ENCODE data around the gene KCNK6.

The KCNK6 gene

GRCh38 chr19:38316477-38317067, 3.1 kb upstream of the KCNK6 start:
- H4K20me1 ChIP-seq (ENCODE audit: insufficient read depth, low read length) = no peaks in the 10 kb centered on the region
- H3K36me3 ChIP-seq (ENCODE audit: insufficient read depth, low read length) = no peaks in the 10 kb centered on the region
- TF ChIP-seq EZH2 (IDR thresholded peaks at IDR 0.05; ENCODE audit: borderline replicate concordance, low read length) = no peak
- TF ChIP-seq CTCF (IDR thresholded peaks at IDR 0.05; ENCODE audit: low read length) = no peak
- peak overlapping the region; percentile 48 for H3K9ac ChIP-seq (ENCODE audit: low read length)
- peak overlapping the region; percentile 50 for H3K4me3 ChIP-seq (ENCODE audit: low read depth, low read length, poor library complexity, severe bottlenecking)
- H3K27me3 ChIP-seq (ENCODE audit: insufficient read depth, low read length) = no peaks in the 10 kb centered on the region; the same call in 1 of the 2 replicates
- H3F3A ChIP-seq (ENCODE audit: insufficient read depth, low read length) = no peaks in the 10 kb centered on the region
- H3K4me2 ChIP-seq (ENCODE audit: low read length) = peak overlapping the region; percentile 56
- H2AFZ ChIP-seq (ENCODE audit: low read length) = no peak overlapping the region; the same call in 1 of the 2 replicates
- H3K9me3 ChIP-seq (ENCODE audit: low read length) = no peaks in the 10 kb centered on the region
- no peaks in the 10 kb centered on the region for H3K9me2 ChIP-seq (ENCODE audit: low read depth, low read length)
- H3K79me2 ChIP-seq (ENCODE audit: insufficient read depth, low read length) = no peaks in the 10 kb centered on the region
- H3K27ac ChIP-seq (ENCODE audit: low read depth, low read length, poor library complexity, severe bottlenecking) = peak overlapping the region; percentile 62
- peaks cover 54% of the 10 kb centered on the region for H3K4me1 ChIP-seq (ENCODE audit: insufficient read depth, low read length, severe bottlenecking)

DNA sequence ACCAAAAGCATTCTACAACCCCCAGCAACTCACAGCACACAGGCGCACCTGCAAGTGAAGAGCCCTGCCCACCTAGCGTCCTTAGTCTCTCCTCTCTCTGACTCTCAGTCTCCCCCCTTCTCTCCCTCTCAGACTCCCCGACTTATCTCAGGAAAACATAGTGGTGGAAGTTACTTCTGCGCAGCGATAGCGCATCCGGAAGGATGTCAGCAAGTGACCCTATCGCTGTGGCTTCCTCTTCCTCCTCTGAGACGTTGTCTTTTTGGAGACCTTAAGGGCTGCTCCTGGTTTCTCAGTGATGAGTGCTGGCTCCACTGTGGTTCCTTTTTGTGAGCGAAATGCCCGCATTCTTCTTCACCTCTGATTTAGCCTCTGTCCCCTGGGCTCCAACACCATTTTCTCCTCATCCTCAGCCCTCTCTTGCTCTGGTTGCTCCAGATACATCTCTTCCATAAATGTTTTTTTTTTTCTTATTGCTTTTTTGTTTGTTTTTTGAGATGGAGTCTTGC, 2.5 kb upstream of the KCNK6 start:
- Histone ChIP-seq H3K9me2 (ENCODE audit: low read depth, low read length) (no peaks in the 10 kb centered on the region), H3K27ac (ENCODE audit: low read depth, low read length, poor library complexity, severe bottlenecking) (peak overlapping the region; percentile 20), H3K9ac (ENCODE audit: low read length) (peak overlapping the region; percentile 33; the same call in 1 of the 2 replicates), H3K27me3 (ENCODE audit: insufficient read depth, low read length) (no peaks in the 10 kb centered on the region; the same call in 1 of the 2 replicates), H4K20me1 (ENCODE audit: insufficient read depth, low read length) (no peaks in the 10 kb centered on the region), H3K79me2 (ENCODE audit: insufficient read depth, low read length) (no peaks in the 10 kb centered on the region), H3K4me2 (ENCODE audit: low read length) (peak overlapping the region; percentile 56), H3K36me3 (ENCODE audit: insufficient read depth, low read length) (no peaks in the 10 kb centered on the region), H3F3A (ENCODE audit: insufficient read depth, low read length) (no peaks in the 10 kb centered on the region), H3K4me1 (ENCODE audit: insufficient read depth, low read length, severe bottlenecking) (peaks cover 54% of the 10 kb centered on the region), H3K9me3 (ENCODE audit: low read length) (no peaks in the 10 kb centered on the region), H3K4me3 (ENCODE audit: low read depth, low read length, poor library complexity, severe bottlenecking) (peak overlapping the region; percentile 50), H2AFZ (ENCODE audit: low read length) (peak overlapping the region; percentile 15; the same call in 1 of the 2 replicates)
- no peak for TF ChIP-seq EZH2 (IDR thresholded peaks at IDR 0.05; ENCODE audit: borderline replicate concordance, low read length)
- TF ChIP-seq CTCF (IDR thresholded peaks at IDR 0.05; ENCODE audit: low read length) = no peak

DNA sequence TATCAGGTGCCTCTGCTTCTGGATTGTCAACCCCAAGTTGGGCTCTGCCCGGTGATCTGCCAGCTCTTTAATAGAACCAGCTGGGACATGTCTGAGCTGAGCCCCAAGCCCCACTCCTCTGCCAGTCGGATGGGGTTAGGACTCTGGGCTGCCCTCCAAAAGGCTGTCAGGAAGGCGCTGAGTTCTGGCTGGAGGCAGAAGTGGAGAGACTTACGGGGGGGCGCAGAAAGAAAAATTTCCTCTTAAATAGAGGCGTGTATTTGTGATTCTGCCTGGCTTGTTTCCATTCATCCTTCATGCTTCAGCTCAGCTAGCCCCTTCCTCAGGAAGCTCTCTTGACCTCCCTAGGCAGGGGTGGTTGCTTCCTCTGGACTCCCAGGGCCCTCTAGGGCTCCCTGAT, 985 bp upstream of the KCNK6 start:
- no peaks in the 10 kb centered on the region for H3K9me2 ChIP-seq (ENCODE audit: low read depth, low read length)
- H3K36me3 ChIP-seq (ENCODE audit: insufficient read depth, low read length) = no peaks in the 10 kb centered on the region
- H3K27ac ChIP-seq (ENCODE audit: low read depth, low read length, poor library complexity, severe bottlenecking) = no peak overlapping the region
- no peaks in the 10 kb centered on the region for H3K79me2 ChIP-seq (ENCODE audit: insufficient read depth, low read length)
- H3K4me1 ChIP-seq (ENCODE audit: insufficient read depth, low read length, severe bottlenecking) = peaks cover 43% of the 10 kb centered on the region
- H3F3A ChIP-seq (ENCODE audit: insufficient read depth, low read length) = no peaks in the 10 kb centered on the region
- H3K9ac ChIP-seq (ENCODE audit: low read length) = no peak overlapping the region
- H3K27me3 ChIP-seq (ENCODE audit: insufficient read depth, low read length) = no peaks in the 10 kb centered on the region; the same call in 1 of the 2 replicates
- H4K20me1 ChIP-seq (ENCODE audit: insufficient read depth, low read length) = no peaks in the 10 kb centered on the region
- no peaks in the 10 kb centered on the region for H3K9me3 ChIP-seq (ENCODE audit: low read length)
- no peak overlapping the region for H3K4me3 ChIP-seq (ENCODE audit: low read depth, low read length, poor library complexity, severe bottlenecking)
- no peak overlapping the region for H2AFZ ChIP-seq (ENCODE audit: low read length)
- no peak overlapping the region for H3K4me2 ChIP-seq (ENCODE audit: low read length)
- no peak for TF ChIP-seq CTCF (IDR thresholded peaks at IDR 0.05; ENCODE audit: low read length)
- TF ChIP-seq EZH2 (IDR thresholded peaks at IDR 0.05; ENCODE audit: borderline replicate concordance, low read length) = no peak
